Measurements from ENCODE around the gene LGI4.

Gene LGI4

DNA sequence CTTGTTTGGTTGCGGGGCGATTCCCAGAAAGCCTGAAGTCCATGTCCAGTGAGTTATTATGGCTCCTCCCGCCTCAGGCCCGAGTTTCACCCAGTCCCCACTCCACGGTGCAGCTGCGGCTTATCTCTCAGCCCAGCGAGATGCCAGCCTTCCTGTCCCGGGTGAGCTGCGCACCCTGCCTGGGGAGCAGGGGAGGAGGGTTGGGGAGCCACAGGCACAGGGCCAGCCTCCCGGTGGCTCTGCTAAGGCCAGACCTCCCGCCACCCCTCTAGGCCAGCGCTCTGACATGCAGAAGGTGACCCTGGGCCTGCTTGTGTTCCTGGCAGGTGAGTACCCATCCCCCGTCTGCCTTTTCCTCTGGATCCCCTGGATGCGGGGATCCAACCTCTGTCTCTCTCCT is 15.8 kb downstream of the LGI4 start:
- DNase-seq (ENCODE audit: low read depth) = no peak
- H3K36me3 ChIP-seq (ENCODE audit: control insufficient read depth, insufficient read depth, low read length, severe bottlenecking) = no peaks in the 10 kb centered on the region

DNA sequence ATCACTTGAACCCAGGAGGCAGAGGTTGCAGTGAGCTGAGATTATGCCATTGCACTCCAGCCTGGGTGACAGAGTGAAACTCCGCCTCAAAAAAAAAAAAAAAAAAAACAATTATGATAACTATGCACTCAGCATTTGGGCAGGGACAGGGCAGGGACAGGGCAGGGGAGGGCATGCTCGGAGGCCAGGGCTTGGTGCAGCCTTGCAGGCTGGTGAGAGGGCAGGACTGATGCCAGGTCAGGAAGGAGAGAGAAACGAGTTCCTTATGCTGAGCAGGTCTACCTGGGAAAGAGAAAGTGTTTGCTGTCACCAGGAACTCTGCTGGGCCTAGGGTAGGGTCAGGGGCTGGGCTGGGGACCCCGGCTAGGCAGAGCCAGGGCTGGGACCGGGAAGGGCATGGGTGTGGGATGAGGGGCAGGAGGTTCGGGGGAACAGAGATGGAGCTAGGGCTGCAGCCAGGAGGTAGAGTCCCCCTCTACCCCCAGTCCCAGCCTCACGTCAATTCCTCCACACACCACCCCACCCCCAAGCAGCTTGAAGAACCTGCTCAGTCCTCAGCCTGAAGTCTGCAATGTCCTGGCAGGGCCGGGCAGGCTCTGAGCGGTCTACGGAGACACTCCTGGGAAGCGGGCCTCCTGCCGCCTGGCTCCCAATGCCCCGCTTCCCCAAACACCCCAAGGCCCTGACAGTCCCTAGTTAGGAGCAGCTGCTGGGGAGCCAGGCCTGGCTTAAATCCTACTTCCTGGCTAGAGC is 16.4 kb downstream of the LGI4 start:
- Histone ChIP-seq H3K9ac (ENCODE audit: low read length) (no peak overlapping the region), H3K4me3 (ENCODE audit: low read length) (no peak overlapping the region), H3K27me3 (replicated peaks; ENCODE audit: control insufficient read depth, insufficient read depth, low read length) (peaks cover 7% of the 10 kb centered on the region), H3K4me1 (ENCODE audit: control insufficient read depth, insufficient read depth, low read length) (peaks cover 61% of the 10 kb centered on the region), H3K36me3 (ENCODE audit: control insufficient read depth, insufficient read depth, low read length, severe bottlenecking) (no peaks in the 10 kb centered on the region), H3K9me3 (ENCODE audit: control insufficient read depth, low read length) (no peaks in the 10 kb centered on the region)
- DNase-seq (ENCODE audit: low read depth) = no peak

More for the DNA sequence above, 15.8 kb downstream of the LGI4 start:
- peaks cover 7% of the 10 kb centered on the region for H3K27me3 ChIP-seq (replicated peaks; ENCODE audit: control insufficient read depth, insufficient read depth, low read length)
- no peak overlapping the region for H3K4me3 ChIP-seq (ENCODE audit: low read length)
- peak overlapping the region; percentile 26 for H3K9ac ChIP-seq (ENCODE audit: low read length)
- peaks cover 68% of the 10 kb centered on the region for H3K4me1 ChIP-seq (ENCODE audit: control insufficient read depth, insufficient read depth, low read length)
- H3K9me3 ChIP-seq (ENCODE audit: control insufficient read depth, low read length) = no peaks in the 10 kb centered on the region

DNA sequence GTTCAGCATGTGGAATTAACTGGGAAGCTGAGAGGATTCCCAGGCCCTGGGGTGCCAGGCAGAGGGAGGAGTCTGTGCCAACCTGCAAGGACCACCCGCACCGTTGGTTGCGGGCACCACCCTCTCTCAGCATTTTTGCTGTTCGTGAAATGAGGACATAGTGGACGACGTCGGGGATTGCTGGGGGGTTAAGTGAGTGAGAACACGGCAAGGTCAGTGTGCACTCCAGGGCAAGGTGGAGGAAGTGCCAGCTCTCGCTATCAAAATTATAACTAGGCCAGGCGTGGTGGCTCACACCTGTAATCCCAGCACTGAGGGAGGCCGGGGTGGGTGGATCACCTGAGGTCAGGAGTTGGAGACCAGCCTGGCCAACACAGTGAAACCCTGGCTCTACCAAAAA is 17.1 kb downstream of the LGI4 start:
- no peak for DNase-seq (ENCODE audit: low read depth)
- H3K27me3 ChIP-seq (replicated peaks; ENCODE audit: control insufficient read depth, insufficient read depth, low read length) = peaks cover 7% of the 10 kb centered on the region
- H3K4me1 ChIP-seq (ENCODE audit: control insufficient read depth, insufficient read depth, low read length) = peaks cover 55% of the 10 kb centered on the region
- H3K36me3 ChIP-seq (ENCODE audit: control insufficient read depth, insufficient read depth, low read length, severe bottlenecking) = no peaks in the 10 kb centered on the region
- no peak overlapping the region for H3K4me3 ChIP-seq (ENCODE audit: low read length)
- H3K9ac ChIP-seq (ENCODE audit: low read length) = no peak overlapping the region
- no peaks in the 10 kb centered on the region for H3K9me3 ChIP-seq (ENCODE audit: control insufficient read depth, low read length)

DNA sequence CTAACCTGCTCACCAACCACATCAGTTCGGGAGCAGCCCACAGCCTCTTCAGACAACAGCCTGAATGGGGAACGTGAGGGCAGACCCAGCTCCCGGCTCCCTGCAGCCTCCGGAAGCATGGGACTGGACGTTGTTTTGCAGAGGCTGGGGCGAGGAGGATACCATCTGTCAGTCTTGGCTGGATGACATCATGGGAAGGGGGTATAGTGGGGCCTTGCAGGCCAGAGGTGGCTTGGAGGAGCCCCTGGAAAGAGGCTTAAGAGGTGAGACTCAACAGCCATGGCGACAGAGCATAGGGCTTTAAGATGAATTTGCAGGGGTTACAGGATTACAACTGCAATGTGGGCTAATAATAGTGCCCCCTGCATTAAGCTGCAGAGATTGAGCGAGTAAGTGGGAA is 17.7 kb downstream of the LGI4 start:
- Histone ChIP-seq H3K27me3 (replicated peaks; ENCODE audit: control insufficient read depth, insufficient read depth, low read length) (peaks cover 7% of the 10 kb centered on the region), H3K9ac (ENCODE audit: low read length) (no peak overlapping the region), H3K4me1 (ENCODE audit: control insufficient read depth, insufficient read depth, low read length) (peaks cover 48% of the 10 kb centered on the region), H3K4me3 (ENCODE audit: low read length) (no peak overlapping the region), H3K9me3 (ENCODE audit: control insufficient read depth, low read length) (no peaks in the 10 kb centered on the region), H3K36me3 (ENCODE audit: control insufficient read depth, insufficient read depth, low read length, severe bottlenecking) (no peaks in the 10 kb centered on the region)
- DNase-seq (ENCODE audit: low read depth) = no peak

DNA sequence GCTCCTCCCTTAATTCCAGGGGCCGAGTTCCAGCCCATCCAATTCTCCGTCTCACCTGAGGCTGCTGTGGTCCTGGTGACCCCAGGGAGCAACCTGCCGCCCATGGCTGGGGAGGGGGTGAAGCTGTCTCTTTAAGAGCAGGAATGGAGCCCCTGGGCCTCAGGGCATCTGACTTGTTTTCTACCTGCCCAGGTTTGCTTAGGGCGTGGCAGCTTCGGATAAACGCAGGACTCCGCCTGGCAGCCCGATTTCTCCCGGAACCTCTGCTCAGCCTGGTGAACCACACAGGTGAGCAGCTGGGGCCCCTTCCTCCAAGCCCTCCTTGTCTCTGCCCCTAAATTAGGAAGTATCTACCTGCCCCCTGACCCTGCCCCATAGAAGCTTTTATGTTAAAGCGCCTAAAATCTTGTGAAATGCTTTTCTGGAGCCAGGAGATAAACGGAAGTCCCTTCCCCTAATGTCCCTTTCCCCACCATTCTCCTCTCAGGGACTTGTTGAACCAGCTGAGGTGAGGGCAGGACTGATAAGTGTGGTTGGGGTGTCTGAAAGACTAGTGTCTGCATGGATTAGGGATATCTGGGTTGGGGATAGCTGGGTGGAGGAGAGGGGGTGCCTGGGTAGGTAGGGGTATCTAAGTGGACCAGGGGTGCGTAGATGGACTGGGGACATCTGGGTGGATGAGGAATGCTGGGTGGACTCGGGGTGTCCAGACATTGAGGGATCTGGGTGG is 18.6 kb downstream of the LGI4 start:
- peaks cover 7% of the 10 kb centered on the region for H3K27me3 ChIP-seq (replicated peaks; ENCODE audit: control insufficient read depth, insufficient read depth, low read length)

DNA sequence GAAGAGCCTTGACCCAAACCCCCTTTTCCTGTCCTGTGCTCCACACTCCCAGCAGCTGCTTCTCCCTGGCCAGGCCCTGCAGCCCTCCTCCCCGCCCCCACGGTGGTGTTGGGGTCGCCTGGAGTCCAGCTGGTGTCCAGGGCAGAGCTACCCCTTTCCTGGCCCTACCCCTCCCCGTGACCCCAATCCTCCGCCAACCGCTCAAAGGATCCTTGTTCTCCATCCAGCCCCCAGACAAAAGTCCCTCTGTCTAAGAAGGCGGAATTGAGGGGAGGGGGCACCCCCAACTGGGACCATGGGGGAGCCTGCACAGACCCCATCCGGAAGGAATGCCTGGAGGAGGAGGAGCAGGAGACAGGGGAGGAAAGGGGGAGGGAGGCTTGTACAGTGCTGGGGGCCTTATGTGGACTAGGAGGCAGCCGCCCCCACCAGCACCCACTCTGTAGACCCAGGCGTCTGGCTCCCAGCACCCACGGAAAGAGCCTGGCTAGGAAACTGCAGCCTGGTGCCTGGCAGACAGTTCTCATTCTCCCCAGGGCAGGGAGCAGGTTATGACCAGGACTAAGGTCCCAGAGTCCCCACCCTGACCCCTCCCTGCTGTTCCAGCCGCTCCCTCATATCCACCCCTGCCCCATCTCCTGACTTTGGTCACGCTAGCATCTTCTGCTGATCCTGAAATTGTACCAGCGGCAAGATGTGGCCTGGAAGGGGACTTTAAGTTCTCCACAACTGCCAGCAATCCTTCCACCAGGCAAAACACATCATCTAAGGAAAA is 19.5 kb downstream of the LGI4 start, which contains the start of gene FXYD3:
Gene FXYD3, plus strand, starts transcription at position 647 of the 775 bp plus-strand sequence. CDS start 3,554 bp downstream, outside the sequence.
- Histone ChIP-seq H3K27me3 (replicated peaks; ENCODE audit: control insufficient read depth, insufficient read depth, low read length) (peaks cover 7% of the 10 kb centered on the region), H3K4me3 (ENCODE audit: low read length) (peak within 1 kb of the TSS; percentile 65), H3K36me3 (ENCODE audit: control insufficient read depth, insufficient read depth, low read length, severe bottlenecking) (no peaks in the 10 kb centered on the region), H3K9ac (ENCODE audit: low read length) (peak within 1 kb of the TSS; percentile 78), H3K4me1 (ENCODE audit: control insufficient read depth, insufficient read depth, low read length) (peaks cover 33% of the 10 kb centered on the region), H3K9me3 (ENCODE audit: control insufficient read depth, low read length) (no peaks in the 10 kb centered on the region)
- no peak for DNase-seq (ENCODE audit: low read depth)

More for the DNA sequence above, 18.6 kb downstream of the LGI4 start:
- no peak for DNase-seq (ENCODE audit: low read depth)
- Histone ChIP-seq H3K9ac (ENCODE audit: low read length) (no peak overlapping the region), H3K4me3 (ENCODE audit: low read length) (no peak overlapping the region), H3K36me3 (ENCODE audit: control insufficient read depth, insufficient read depth, low read length, severe bottlenecking) (no peaks in the 10 kb centered on the region), H3K9me3 (ENCODE audit: control insufficient read depth, low read length) (no peaks in the 10 kb centered on the region), H3K4me1 (ENCODE audit: control insufficient read depth, insufficient read depth, low read length) (peaks cover 41% of the 10 kb centered on the region)

DNA sequence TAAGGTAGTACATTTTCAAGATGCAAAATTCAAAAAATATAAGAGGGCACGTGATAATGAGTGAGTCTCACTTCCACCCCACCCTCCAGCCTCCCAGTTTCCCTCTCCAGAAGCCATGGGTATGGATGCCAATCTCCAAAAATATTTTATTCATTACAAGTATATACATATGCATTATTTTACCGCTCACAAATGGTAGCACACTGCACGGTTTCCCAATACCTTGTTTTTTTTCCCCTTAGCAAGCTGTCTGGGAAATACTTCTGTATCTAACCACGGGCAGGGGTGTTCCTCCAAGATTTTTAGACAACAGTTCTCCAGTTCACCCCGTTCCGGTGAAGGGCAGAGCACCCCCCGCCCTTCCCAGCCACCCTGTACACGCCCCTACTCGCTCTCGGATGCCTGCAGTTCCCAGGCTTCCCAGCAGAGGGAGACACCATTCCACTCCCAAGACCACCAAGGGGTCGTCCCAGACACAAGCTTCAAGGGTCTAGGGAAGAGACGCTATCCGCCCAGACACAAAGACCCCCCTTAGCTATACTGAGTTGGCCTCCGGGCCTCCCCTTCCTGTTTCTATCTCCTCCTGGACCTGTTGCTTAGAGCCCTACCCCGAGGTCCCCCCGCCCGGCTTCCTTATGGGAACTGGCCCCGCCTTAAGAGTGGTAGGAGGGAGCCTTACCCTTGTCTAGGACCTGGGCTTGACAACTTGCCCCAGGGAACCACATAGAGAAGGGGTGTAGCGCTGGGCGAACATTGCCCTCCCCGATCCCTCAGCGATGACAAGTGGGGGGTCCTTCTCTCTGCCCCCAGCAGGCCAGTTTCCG is 20.3 kb downstream of the LGI4 start:
- peaks cover 25% of the 10 kb centered on the region for H3K4me1 ChIP-seq (ENCODE audit: control insufficient read depth, insufficient read depth, low read length)
- DNase-seq (ENCODE audit: low read depth) = peak; percentile 77
- peaks cover 7% of the 10 kb centered on the region for H3K27me3 ChIP-seq (replicated peaks; ENCODE audit: control insufficient read depth, insufficient read depth, low read length)
- peak overlapping the region; percentile 65 for H3K4me3 ChIP-seq (ENCODE audit: low read length)
- H3K9ac ChIP-seq (ENCODE audit: low read length) = peak overlapping the region; percentile 78
- H3K9me3 ChIP-seq (ENCODE audit: control insufficient read depth, low read length) = no peaks in the 10 kb centered on the region
- H3K36me3 ChIP-seq (ENCODE audit: control insufficient read depth, insufficient read depth, low read length, severe bottlenecking) = no peaks in the 10 kb centered on the region

DNA sequence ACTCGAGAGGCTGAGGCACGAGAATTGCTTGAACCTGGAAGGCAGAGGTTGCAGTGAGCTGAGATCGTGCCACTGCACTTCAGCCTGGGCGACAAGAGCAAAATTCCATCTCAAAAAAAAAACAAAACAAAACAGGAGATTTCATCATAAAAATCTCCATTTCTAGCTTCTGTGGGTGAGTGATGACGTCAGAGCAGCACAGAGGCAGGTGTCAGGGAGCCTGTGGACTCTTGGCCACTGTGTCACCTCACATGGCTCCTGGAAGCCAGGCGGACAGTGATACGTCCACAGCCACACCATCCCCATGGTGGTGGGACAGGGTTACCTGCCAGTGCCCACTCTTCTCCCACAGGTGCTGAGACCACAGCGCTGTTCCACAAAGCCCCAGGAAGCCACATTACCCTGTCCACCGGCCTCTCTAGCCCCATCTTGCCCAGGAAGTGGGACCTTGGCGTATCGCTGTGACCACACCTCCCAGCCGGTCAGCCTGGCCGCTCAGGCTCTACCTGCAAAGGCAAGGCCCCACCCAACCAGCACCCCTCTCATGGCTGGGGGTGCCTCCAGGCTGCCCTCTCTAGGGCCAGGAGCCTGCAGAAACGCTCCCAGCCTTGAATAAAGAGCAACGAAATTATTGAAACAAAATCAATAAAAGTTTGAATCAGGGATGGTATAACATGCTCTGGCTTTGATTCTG is 21.7 kb downstream of the LGI4 start:
- DNase-seq (ENCODE audit: low read depth) = no peak
- Histone ChIP-seq H3K4me1 (ENCODE audit: control insufficient read depth, insufficient read depth, low read length) (peaks cover 12% of the 10 kb centered on the region), H3K27me3 (replicated peaks; ENCODE audit: control insufficient read depth, insufficient read depth, low read length) (peaks cover 7% of the 10 kb centered on the region), H3K36me3 (ENCODE audit: control insufficient read depth, insufficient read depth, low read length, severe bottlenecking) (no peaks in the 10 kb centered on the region), H3K4me3 (ENCODE audit: low read length) (no peak overlapping the region), H3K9me3 (ENCODE audit: control insufficient read depth, low read length) (no peaks in the 10 kb centered on the region), H3K9ac (ENCODE audit: low read length) (no peak overlapping the region)

DNA sequence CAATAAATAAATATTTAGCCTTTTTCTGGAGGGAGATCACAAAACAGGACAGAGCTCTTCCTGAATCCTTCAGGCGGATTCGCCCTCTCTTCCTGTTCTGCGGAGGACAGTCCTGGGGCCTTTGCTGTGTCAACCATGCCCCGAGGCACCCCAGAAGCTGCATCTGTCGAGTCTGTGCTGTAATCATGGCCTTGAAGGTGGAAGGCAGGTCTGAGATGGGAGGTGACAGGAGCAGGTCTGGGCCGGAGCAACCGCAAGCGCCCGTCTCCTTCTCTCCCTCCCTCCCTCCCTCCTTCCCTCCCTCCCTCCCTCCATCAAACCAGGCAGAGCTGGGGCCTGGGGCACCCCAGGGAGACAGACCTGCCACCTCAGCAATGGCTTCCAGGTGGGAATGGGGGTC is 23.9 kb downstream of the LGI4 start:
- Histone ChIP-seq H3K4me1 (ENCODE audit: control insufficient read depth, insufficient read depth, low read length) (peaks cover 20% of the 10 kb centered on the region), H3K27me3 (replicated peaks; ENCODE audit: control insufficient read depth, insufficient read depth, low read length) (peaks cover 7% of the 10 kb centered on the region), H3K4me3 (ENCODE audit: low read length) (no peak overlapping the region), H3K9me3 (ENCODE audit: control insufficient read depth, low read length) (no peaks in the 10 kb centered on the region), H3K36me3 (ENCODE audit: control insufficient read depth, insufficient read depth, low read length, severe bottlenecking) (no peaks in the 10 kb centered on the region), H3K9ac (ENCODE audit: low read length) (no peak overlapping the region)
- no peak for DNase-seq (ENCODE audit: low read depth)

DNA sequence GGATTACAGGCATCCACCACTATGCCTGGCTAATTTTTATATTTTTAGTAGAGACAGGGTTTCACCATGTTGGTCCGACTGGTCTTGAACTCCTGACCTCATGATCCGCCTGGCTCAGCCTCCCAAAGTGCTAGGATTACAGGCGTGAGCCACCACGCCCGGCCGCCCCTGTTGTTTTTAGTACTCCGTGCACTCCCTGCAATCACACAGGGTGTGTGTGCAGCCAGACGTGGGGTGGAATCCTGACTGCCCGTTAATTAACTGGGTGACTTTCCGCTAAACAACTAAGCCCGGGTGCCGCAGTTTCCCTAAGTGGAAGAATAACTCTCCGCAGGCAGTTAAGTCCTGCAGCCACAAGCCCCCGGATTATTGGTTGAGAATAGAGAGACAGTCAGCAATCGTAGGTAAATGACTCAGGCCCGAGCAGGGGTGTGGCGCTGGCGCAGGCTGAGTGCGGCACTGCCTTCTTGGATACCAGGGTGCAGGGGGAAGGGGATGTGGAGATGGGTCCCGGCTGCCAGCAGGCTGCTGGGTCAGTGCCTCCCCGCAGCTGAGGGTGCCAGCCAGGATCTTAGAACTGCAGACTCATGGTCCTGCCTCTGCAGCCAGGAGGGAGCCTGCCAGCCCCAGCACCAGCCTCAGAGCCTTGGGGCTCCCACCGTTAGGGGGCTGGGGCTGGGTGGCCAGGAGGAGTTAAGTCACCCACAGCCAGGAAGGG is 25.3 kb downstream of the LGI4 start:
- Histone ChIP-seq H3K27me3 (replicated peaks; ENCODE audit: control insufficient read depth, insufficient read depth, low read length) (no peaks in the 10 kb centered on the region), H3K4me3 (ENCODE audit: low read length) (no peak overlapping the region), H3K4me1 (ENCODE audit: control insufficient read depth, insufficient read depth, low read length) (peaks cover 10% of the 10 kb centered on the region), H3K9ac (ENCODE audit: low read length) (no peak overlapping the region), H3K36me3 (ENCODE audit: control insufficient read depth, insufficient read depth, low read length, severe bottlenecking) (no peaks in the 10 kb centered on the region), H3K9me3 (ENCODE audit: control insufficient read depth, low read length) (no peaks in the 10 kb centered on the region)
- DNase-seq (ENCODE audit: low read depth) = no peak
